GM15510 (cell line): Measurements from ENCODE around the gene DIP2C.

ENCODE experiments used
- POLR2A ChIP-seq: IDR thresholded peaks from 3 replicates; pipeline ENCODE4 v1.6.1; 2011; ENCODE audit warnings: borderline replicate concordance; ENCODE audit not compliant: insufficient read length; ENCODE audit errors: extremely low read depth

Gene DIP2C

DNA sequence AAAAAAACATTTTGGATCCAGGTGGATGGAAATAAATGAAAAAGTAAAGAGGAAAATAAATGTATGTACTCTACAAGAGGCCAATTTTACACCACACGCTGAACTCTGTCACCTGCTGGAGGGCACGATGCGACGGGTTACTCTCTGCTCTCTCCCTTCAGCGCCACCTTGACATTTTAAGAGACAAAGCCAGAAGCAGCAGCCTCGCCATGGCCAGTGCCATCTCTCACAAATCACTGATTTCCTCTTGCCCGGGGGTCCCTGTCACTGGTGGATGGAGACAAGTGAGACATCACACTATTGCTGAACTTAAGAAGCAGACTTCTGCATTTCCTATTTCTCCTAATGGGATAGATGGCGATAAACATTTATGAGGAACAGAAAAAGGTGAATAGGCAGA lies 364.2 kb downstream of the DIP2C start:
- TF ChIP-seq POLR2A = no peak

DNA sequence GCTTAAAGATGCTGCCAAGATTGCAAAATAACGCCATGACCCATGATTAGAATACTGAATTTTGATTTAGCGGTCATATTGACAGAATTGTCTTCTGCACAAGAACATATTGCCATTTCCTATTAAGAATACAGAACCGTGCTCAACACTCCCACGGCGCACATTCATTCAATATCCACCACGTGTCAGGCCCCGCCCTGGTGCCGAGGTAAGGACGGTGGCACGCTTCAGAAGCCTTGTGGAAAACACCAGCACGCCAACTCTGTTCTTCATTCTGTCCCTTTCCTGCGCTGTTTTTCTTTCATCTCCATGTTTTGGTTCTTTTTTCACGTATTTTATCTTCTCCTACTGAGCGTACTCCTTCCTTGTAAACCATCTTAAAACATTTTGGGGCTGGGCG lies 364.9 kb downstream of the DIP2C start:
- TF ChIP-seq POLR2A = no peak

DNA sequence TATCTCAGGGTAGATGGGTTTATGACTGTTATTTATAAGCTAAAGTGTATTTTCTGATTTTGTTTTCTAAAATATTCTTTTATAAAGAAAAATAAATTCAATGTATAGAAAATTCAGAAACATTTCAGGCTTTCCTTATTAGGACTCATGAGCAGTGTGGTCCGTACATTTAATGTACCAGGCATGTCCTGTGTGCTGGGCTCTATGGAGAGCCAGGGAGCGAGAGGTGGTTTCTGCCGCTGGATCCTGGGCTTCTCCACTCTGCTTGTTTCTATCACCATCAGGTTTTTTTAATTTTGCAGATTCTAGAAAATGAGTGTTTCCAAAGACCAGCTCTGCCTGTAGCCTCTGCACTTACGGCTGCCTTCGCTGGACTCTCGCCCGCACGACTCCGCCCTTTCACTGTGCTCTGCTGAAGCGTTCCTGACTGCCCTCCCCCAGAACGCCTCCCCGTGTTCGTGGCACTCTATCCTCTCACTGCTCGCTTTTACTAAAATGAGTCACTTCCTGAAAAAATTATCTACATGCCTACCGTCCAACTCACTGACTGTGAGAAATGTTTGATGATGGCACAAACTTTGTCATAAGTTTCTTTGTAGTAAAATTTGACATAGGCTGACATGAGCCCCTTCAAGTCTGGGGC lies 365.7 kb downstream of the DIP2C start:
- no peak for TF ChIP-seq POLR2A

DNA sequence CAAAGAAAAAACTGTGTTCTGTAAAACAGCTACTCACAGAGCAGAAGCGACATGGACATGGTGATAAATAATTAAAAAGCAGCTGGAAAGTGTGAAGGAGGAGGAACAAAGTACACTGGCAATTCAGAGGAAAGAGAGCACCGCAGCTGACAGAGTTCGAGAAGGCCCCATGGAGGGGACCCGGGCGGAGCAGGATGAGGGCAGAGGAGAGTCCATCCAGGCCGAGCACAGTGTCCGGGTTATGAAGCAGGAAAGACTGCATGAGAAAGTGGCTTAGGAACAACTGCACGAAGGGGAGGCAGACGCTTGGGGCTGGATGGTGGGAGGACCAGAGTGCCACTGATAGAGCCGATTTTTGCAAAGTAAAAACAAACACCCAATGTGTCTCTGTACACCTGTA lies 368.7 kb downstream of the DIP2C start:
- no peak for TF ChIP-seq POLR2A

DNA sequence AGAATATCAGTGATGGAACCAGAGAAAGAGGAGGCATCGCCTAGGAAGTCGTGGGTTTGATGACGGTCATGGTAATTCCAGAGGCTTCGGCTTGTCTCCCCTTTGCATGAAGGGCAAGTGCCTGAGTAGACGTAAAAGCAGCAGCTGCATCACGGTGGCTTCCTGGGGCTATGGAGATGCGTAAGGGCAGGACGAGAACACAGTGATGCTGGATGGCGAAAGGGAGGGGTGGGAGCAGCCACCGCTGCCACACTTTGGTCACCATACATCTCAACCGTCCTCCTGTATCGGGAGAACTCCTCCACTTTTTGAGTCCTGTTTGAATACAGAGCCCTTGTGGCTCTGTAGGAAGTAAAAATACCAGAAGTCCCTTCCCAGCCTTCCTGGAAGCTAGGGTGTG lies 371.5 kb downstream of the DIP2C start:
- no peak for TF ChIP-seq POLR2A

DNA sequence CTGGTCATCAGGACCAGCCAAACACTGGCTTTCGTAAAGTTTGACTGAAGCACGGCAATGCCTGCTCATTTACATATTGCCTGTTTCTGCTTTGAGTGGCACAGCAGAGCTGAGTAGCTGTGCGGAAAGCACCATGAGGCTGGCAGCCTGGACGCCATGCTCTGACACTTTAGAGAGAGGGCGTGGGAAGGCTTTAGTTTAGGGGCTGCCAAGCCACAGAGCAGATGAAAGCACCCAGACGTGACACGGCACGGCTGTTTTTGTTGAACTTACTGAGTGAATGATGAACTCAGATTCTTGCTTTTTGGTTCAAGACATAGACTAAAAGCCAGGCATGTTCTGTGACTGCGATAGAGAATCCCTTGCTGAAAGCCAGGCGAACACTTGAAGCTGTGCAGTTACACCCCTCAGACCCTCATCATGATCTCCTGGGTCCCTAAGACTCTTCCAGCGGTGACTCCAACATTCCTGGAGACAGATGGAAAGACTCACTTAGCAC lies 372.1 kb downstream of the DIP2C start:
- no peak for TF ChIP-seq POLR2A

DNA sequence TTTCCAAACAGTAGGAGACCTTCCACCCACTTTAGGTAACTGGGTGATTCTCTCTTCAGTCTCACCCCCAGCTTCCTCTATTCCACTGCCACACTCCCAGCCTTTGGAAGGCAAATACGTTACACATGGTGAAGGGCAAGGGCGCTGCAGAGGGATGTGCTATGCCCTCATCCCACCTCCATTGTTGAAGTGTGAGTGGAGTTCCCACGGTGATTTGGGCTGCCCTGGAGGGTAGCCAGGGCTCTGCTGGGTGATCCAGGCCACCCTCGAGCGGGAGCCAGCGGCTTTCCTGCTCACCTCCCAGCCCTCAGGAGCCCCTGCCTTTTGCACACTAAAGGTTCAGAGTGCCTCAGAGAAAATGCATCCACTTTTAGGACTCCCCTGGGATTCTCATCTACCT lies 373.1 kb downstream of the DIP2C start:
- TF ChIP-seq POLR2A = no peak

DNA sequence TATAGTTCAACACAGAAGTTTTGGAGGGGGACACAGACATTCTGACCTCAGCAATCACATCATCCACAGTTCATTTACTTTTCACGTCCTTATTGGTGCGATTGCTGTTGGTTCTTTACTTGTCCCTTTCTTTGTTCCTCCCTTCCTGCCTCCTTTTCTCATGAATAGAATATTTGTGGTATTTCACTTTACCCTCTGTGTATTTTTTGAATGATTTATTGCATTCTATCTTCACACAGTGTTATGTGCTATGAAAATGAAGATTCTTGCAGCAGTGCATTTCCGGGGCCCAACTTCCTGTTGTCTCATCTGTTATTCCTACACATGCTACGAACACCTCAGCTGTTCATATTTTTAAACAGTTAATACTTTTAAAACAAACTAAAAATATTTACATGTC lies 374.6 kb downstream of the DIP2C start:
- no peak for TF ChIP-seq POLR2A

DNA sequence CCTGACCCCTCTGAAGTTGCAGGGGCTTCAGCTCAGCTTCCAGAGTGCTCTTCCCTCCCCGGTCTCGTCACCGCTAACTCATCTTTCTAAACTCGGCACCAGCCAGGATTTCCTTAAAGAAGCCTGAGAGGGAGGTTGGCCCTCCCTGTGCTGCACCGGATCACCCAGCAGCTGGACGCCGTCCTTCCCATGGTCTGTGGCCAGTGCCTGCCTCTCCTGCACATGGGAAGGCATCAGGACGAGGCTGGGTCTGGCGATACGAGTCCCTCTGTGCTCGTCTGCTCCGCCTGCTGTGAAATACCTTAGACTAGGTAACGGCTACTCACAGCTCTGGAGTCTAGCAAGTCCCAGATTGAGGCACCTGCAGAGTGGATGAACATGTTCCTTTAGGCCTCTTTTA lies 375.1 kb downstream of the DIP2C start:
- TF ChIP-seq POLR2A = no peak

DNA sequence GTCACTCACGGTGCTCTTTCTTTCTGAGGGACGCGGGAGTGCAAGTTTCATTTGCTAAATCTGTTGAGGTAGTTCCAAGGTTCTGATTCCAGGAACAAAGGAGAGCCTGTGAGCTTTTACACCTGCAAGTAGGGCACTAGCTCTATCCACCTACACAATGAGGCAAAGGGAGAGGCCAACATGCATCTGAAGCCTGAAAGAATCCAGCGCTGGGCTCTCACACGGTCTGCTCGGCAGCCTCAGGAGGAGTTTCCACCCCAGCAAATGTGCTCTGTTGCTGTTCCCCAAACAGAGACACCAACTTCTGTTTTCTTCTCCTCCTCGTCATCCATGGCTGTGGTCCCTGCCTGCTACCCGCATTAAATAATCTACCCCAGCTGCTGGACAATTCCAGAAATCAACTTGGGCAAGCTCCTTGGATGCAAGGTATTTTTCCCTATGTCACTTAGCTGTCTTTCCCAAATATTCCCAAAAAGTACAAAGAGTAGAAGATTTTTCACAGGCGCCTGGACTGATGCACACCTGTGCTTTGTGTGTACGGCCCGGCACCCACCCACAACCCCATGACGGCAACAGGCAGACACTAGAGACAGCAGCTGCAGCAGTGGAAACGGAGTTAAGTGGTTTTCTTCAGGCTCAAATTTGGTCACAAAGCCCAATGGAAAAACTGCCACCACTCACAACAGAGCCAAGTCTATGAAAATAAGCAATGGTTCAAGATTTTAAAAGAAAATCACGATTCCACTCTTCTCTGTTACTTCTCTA lies 377.4 kb downstream of the DIP2C start:
- TF ChIP-seq POLR2A = no peak

DNA sequence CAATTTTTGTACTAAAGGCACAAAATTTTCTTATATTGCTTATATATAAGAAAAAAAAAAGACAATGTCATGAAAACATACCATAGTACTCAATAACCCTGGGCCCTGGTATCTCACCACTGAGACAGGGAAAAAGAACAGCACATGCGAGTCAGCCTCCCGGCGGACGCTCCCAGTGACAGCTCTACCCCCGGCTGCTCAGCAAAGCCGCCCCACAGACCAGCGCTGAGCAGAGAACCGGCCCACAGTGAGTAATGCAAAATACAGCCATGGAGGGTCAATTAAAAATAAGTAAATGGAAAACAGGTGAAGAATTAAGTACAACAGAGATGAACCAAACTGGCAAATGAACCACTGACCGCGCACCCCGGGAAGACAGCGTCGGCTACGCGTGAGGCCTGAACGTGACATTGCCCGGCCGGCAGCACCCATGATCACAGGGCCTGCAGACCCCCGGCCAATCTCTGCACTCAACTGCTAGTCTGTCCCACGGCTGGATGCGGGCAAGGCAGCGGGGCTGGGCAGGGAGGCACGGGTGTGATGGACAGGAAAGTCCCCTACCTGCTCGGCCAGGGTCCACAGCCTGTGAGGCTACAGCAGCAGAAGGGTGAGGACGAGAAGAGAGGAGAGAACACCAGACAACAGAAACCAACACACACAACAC lies 378.4 kb downstream of the DIP2C start:
- no peak for TF ChIP-seq POLR2A

DNA sequence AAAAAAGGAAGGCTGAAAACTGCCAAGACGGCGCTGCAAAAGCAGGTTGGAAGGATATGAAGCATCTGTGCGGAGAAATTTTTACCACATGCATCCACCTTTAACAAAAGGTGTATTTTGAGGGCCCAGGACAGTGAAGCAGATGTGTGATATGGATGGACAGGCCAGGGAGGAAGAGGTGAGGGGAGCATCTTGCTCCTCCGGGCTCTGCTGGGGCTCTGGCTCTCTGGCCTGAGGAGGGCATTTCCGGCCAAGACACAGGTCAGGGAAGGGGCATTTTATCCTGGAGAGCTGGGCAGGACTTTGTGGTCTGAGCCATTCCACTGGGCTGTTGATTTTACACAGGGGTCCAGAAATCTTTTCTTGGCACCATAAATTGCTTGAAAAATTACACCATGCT lies 379.1 kb downstream of the DIP2C start:
- TF ChIP-seq POLR2A = no peak

DNA sequence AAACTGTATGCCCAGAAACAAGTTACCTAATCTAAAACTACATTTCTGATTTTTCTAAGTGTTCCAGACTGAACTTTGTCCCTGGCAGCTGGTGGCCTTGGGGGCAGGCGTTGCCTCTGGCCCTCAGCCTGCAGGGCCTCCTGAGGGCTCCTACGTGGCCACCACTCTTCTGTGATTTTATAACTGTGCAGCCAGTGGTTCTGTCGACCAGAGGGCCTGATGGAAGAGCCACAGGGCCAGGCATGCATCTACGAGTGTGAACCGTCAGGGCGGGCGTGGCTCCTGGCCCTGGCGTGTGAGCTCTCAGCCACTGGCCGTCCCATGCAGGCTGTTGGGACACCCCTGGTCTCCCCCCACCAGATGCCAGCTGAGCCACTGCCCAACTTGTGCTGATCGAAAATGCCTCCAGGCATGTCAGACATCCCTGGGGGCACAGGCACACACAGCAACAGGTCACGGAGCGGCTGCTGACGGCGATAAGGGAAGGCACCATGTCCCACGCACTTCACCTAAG lies 380.8 kb downstream of the DIP2C start:
- no peak for TF ChIP-seq POLR2A

DNA sequence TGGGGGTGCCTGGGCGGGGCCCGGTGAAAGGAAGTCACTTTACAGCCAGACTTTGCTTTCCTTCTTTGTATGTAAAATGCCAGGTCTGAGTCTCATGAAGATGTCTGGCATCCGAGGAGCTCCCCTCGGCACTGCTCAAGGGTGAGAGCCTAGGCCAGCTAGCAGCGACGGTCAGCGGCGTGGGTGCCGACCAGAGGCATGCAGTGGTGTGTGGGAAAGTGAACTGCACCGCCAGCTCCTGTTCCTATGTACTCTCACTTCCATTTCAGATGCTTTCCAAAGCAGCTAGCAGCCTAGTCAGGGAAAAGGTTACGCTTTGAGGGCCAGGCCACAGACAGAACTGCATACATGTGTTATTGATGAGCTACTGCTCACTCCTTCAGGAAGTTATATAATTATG lies 381.4 kb downstream of the DIP2C start:
- no peak for TF ChIP-seq POLR2A

DNA sequence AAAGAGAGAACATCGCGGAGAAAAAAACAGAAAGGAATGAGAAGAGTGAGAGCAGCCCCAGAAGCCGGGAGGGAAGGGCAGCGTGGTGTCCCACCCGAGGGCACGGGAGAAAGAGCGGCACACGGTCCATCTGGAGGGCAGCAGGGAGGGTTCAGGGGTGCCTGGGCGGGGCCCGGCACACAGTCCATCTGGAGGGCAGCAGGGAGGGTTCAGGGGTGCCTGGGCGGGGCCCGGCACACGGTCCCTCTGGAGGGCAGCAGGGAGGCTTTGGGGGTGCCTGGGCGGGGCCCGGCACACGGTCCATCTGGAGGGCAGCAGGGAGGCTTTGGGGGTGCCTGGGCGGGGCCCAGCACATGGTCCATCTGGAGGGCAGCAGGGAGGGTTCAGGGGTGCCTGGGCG lies 381.8 kb downstream of the DIP2C start:
- TF ChIP-seq POLR2A = no peak

DNA sequence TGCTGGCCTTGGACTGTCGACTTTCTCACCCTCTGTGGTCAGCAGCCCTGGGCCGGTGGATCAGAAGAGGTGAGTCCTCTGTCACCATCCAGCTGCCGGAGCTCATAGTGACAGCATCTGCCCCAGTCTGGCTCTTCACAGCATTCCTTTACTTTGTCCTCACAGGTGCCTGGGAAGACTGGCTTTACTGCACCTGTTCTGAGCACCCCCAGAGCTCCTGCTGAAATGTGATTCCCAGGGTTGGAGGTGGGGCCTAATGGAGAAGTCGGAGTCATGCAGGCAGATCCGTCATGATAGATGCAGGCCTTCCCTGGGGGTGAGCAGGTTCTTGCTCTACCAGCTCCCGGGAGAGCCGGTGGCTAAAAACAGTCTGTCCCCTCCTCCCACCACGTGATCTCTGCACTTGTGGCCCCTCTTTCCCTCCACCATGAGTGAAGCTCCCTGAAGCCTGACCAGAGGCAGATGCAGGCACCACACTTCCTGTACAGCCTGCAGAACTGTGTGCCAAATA lies 382.7 kb downstream of the DIP2C start:
- no peak for TF ChIP-seq POLR2A

DNA sequence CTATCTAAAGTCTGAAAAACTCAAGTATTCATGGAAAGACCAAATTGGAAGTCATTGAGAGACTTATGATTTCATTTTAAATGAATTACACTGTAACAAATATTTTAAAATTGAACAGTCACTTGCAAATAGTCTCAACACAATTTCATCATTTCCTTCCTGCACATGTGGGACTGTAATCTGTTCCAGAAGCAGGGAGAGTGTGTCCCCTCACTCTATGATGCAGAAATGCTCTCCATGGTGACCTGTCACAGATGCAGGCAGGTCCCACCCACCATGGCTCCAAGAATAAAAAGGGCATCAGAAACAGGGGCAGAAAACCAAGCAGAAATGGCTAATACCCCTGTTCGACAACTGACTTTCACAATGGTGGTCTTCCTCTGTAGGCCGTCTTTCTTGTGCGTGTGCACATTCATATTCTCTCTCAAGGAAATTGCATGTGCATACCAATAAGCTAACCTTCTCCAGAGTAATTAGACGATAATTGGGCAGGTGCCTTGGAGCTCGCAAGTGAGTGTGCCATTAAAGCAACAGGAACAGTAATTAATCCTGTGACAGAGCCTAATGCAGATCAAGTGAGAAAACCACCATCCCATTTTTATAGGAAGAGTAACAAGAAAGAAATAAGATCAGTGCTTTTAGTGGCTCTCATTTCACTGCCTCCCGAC lies 383.3 kb downstream of the DIP2C start:
- no peak for TF ChIP-seq POLR2A
